Right lobe of liver (tissue), 4 donors: ENCODE results near the gene CTIF.

Experiments used
- CTCF ChIP-seq, 4 donors: fragments of 200-600 bp in 3 of 4; fragments of 450-650 bp in 1 of 4; IDR thresholded peaks; one replicate each; pipeline versions ENCODE4 v1.5.1 to v1.8.0; 2016 to 2022; ENCODE audit warnings: antibody characterized with exemption in 4 of 4, mild to moderate bottlenecking in 2 of 4
- POLR2A ChIP-seq: fragments of 450-650 bp; IDR thresholded peaks from one replicate; pipeline ENCODE4 v1.6.1; 2017; ENCODE audit warnings: antibody characterized with exemption, mild to moderate bottlenecking
- donor health status: DM: no; HTN: no; CAD: no.
- donor health status: DM: no; HTN: no; CAD: no.
- donor health status: DM: no; HTN: yes; CAD: no.

GRCh38 chr18:48578289-48578688, 39.5 kb downstream of the CTIF start:
- no peak for TF ChIP-seq POLR2A
- no peak for TF ChIP-seq CTCF (IDR thresholded peaks at IDR 0.05)
